Measurements from ENCODE around the gene AGAP1.

GRCh38 chr2:235925250-235925919, 431.5 kb downstream of the AGAP1 start:
- TF ChIP-seq POLR2A (IDR thresholded peaks at IDR 0.05) (no peak), CTCF (IDR thresholded peaks at IDR 0.05) (no peak), EP300 (IDR thresholded peaks at IDR 0.05) (no peak), POLR2AphosphoS5 (IDR thresholded peaks at IDR 0.05) (no peak)
